ENCODE results near the gene PBX3.
"Not testable (repeated sequence)": the region's sequence is repeated elsewhere in the genome, so short reads cannot be mapped to it uniquely, and the experiment has no call there.

The PBX3 gene

GRCh38 chr9:125779220-125779565 lies 32.0 kb downstream of the PBX3 start:
- not testable (repeated sequence) for DNase-seq

- DNase-seq, result no peak
Measured at GRCh38 chr9:125782718-125783117, 35.5 kb downstream of the PBX3 start.

- DNase-seq, result no peak
Measured at GRCh38 chr9:125784286-125785049, 37.3 kb downstream of the PBX3 start.

- peak; percentile 14 to 30 for DNase-seq
Measured at GRCh38 chr9:125785248-125785751, 38.1 kb downstream of the PBX3 start.

GRCh38 chr9:125787715-125788114 lies 40.5 kb downstream of the PBX3 start:
- no peak for DNase-seq

- no peak for DNase-seq
Measured at GRCh38 chr9:125789196-125789595, 42.0 kb downstream of the PBX3 start.

GRCh38 chr9:125794708-125795107 lies 47.5 kb downstream of the PBX3 start:
- DNase-seq, result no peak

- no peak for DNase-seq
Measured at GRCh38 chr9:125795970-125796596, 48.9 kb downstream of the PBX3 start.

- DNase-seq, result no peak
Measured at GRCh38 chr9:125797930-125798329, 50.8 kb downstream of the PBX3 start.

- DNase-seq, result no peak
Measured at GRCh38 chr9:125803526-125803925, 56.4 kb downstream of the PBX3 start.

- DNase-seq, result no peak
Measured at GRCh38 chr9:125805057-125805456, 57.9 kb downstream of the PBX3 start.

- DNase-seq, result no peak
Measured at GRCh38 chr9:125805586-125805985, 58.4 kb downstream of the PBX3 start.

GRCh38 chr9:125807079-125807478 lies 59.9 kb downstream of the PBX3 start:
- no peak for DNase-seq

GRCh38 chr9:125810161-125810560 lies 63.0 kb downstream of the PBX3 start:
- DNase-seq, result no peak

GRCh38 chr9:125811002-125811401 lies 63.8 kb downstream of the PBX3 start:
- no peak for DNase-seq

- no peak for DNase-seq
Measured at GRCh38 chr9:125812403-125812802, 65.2 kb downstream of the PBX3 start.

GRCh38 chr9:125815568-125815967 lies 68.4 kb downstream of the PBX3 start:
- DNase-seq, result no peak

GRCh38 chr9:125816321-125816720 lies 69.1 kb downstream of the PBX3 start:
- no peak for DNase-seq

- no peak for DNase-seq
Measured at GRCh38 chr9:125820100-125820804, 73.1 kb downstream of the PBX3 start.

GRCh38 chr9:125821078-125821477 lies 73.9 kb downstream of the PBX3 start:
- DNase-seq, result no peak

- DNase-seq, result no peak
Measured at GRCh38 chr9:125822160-125822559, 75.0 kb downstream of the PBX3 start.

GRCh38 chr9:125822902-125823301 lies 75.7 kb downstream of the PBX3 start:
- no peak for DNase-seq

- DNase-seq, result peak in 1 of 2 experiments; percentile 4
Measured at GRCh38 chr9:125823874-125824406, 76.8 kb downstream of the PBX3 start.

GRCh38 chr9:125825762-125826161 lies 78.6 kb downstream of the PBX3 start:
- no peak for DNase-seq

All from activated CD4-positive, alpha-beta T cell treated with anti-CD3 and anti-CD28 coated beads, Interleukin-2, amount 50 U/mL, for 48 hours (primary cell).